HEK293T (cell line): ENCODE data around the gene PHKG2.

Experiments
- CTCF ChIA-PET: fragments of 350-600 bp; formaldehyde crosslinking; extraction: SDS; loops from one replicate; lab custom pipeline; 2021; ENCODE audit warnings: antibody characterized with exemption, inconsistent platforms; lab: Yijun Ruan, JAX
- POLR2A ChIA-PET: fragments of 350-600 bp; formaldehyde crosslinking; extraction: SDS; loops from one replicate; lab custom pipeline; 2020; ENCODE audit warnings: antibody characterized with exemption, inconsistent platforms; lab: Yijun Ruan, JAX
- DNase-seq: peaks from one replicate; pipeline ENCODE4 v3.0.0; 2012; ENCODE audit warnings: mixed read lengths; ENCODE audit errors: extremely low spot score
- ARNT ChIP-seq: fragments of 450-650 bp; IDR thresholded peaks from 2 replicates; pipeline ENCODE4 v1.6.1; 2017; ENCODE audit warnings: mild to moderate bottlenecking
- BHLHE40 ChIP-seq: fragments of 450-650 bp; IDR thresholded peaks from 2 replicates; pipeline ENCODE4 v1.6.1; 2016; ENCODE audit warnings: mild to moderate bottlenecking, moderate library complexity, borderline replicate concordance
- CTBP1 ChIP-seq: fragments of 450-650 bp; IDR thresholded peaks from 2 replicates; pipeline ENCODE4 v1.6.1; 2016; ENCODE audit warnings: borderline replicate concordance
- ELF4 ChIP-seq: fragments of 450-650 bp; IDR thresholded peaks from 2 replicates; pipeline ENCODE4 v1.6.1; 2017; ENCODE audit warnings: antibody characterized with exemption
- FOXA1 ChIP-seq: fragments of 450-650 bp; IDR thresholded peaks from 2 replicates; pipeline ENCODE4 v1.6.1; 2016; ENCODE audit warnings: mild to moderate bottlenecking
- FOXK2 ChIP-seq: fragments of 450-650 bp; IDR thresholded peaks from 2 replicates; pipeline ENCODE4 v1.6.1; 2016; ENCODE audit warnings: mild to moderate bottlenecking
- FOXM1 ChIP-seq: fragments of 450-650 bp; IDR thresholded peaks from 2 replicates; pipeline ENCODE4 v1.6.1; 2017; ENCODE audit warnings: mild to moderate bottlenecking, borderline replicate concordance
- HDGF ChIP-seq: fragments of 450-650 bp; IDR thresholded peaks from 2 replicates; pipeline ENCODE4 v1.6.1; 2017; ENCODE audit warnings: antibody characterized with exemption, borderline replicate concordance
- L3MBTL2 ChIP-seq: fragments of 450-650 bp; conservative IDR thresholded peaks from 2 replicates; pipeline ENCODE4 v1.6.1; 2016; ENCODE audit warnings: mild to moderate bottlenecking
- LEF1 ChIP-seq: fragments of 450-650 bp; IDR thresholded peaks from 2 replicates; pipeline ENCODE4 v1.6.1; 2017; ENCODE audit warnings: mild to moderate bottlenecking, borderline replicate concordance
- NFRKB ChIP-seq: fragments of 450-650 bp; IDR thresholded peaks from 2 replicates; pipeline ENCODE4 v1.6.1; 2016; ENCODE audit warnings: mild to moderate bottlenecking, moderate library complexity
- PKNOX1 ChIP-seq: fragments of 450-650 bp; IDR thresholded peaks from 2 replicates; pipeline ENCODE4 v1.6.1; 2016
- SP1 ChIP-seq: fragments of 450-650 bp; IDR thresholded peaks from 2 replicates; pipeline ENCODE4 v1.6.1; 2017
- SUZ12 ChIP-seq: fragments of 450-650 bp; IDR thresholded peaks from 2 replicates; pipeline ENCODE4 v1.6.1; 2016; ENCODE audit warnings: mild to moderate bottlenecking
- TARDBP ChIP-seq: fragments of 450-650 bp; IDR thresholded peaks from 2 replicates; pipeline ENCODE4 v1.6.1; 2016
- ZNF384 ChIP-seq: fragments of 450-650 bp; IDR thresholded peaks from 2 replicates; pipeline ENCODE4 v1.6.1; 2016

PHKG2 gene

GRCh38 chr16:30741461-30741914 lies 6.7 kb upstream of the PHKG2 start:
- no peak for DNase-seq

GRCh38 chr16:30743716-30744115 lies 4.5 kb upstream of the PHKG2 start:
- CTCF ChIA-PET = interaction anchor here (0.6 kb wide), 1 partner anchor 235 kb away, joined by 4 read pairs; no protein-coding TSS in a partner anchor
- DNase-seq = no peak
- POLR2A ChIA-PET = interaction anchor here (0.9 kb wide), 1 partner anchor 16 kb away, joined by 4 read pairs; no protein-coding TSS in a partner anchor
- TF ChIP-seq FOXK2 (no peak), HDGF (no peak), TARDBP (no peak), LEF1 (no peak), NFRKB (no peak), ELF4 (no peak), BHLHE40 (no peak), ZNF384 (no peak), FOXM1 (no peak), PKNOX1 (no peak), L3MBTL2 (no peak), CTBP1 (no peak)

More at GRCh38 chr16:30741461-30741914, 6.7 kb upstream of the PHKG2 start:
- POLR2A ChIA-PET = no interaction called here
- CTCF ChIA-PET = no interaction called here
- TF ChIP-seq CTBP1 (no peak), TARDBP (no peak), L3MBTL2 (no peak)

- DNase-seq = no peak
- CTCF ChIA-PET = no interaction called here
- POLR2A ChIA-PET = interaction anchor here (0.9 kb wide), 1 partner anchor 16 kb away, joined by 4 read pairs; no protein-coding TSS in a partner anchor
- TF ChIP-seq LEF1 = no peak
- TF ChIP-seq NFRKB = no peak
Observed at GRCh38 chr16:30744183-30744582, 4.0 kb upstream of the PHKG2 start.

- POLR2A ChIA-PET = no interaction called here
- CTCF ChIA-PET = no interaction called here
- no peak for DNase-seq
- no peak for TF ChIP-seq PKNOX1
- no peak for TF ChIP-seq FOXK2
- no peak for TF ChIP-seq ARNT
- TF ChIP-seq HDGF = no peak
- no peak for TF ChIP-seq SP1
- no peak for TF ChIP-seq BHLHE40
- no peak for TF ChIP-seq NFRKB
- no peak for TF ChIP-seq CTBP1
- TF ChIP-seq ELF4 = no peak
- no peak for TF ChIP-seq LEF1
- no peak for TF ChIP-seq SUZ12
Observed at GRCh38 chr16:30745082-30745481, 3.1 kb upstream of the PHKG2 start.

- TF ChIP-seq ELF4 = no peak
- no peak for TF ChIP-seq ARNT
- no peak for TF ChIP-seq NFRKB
- TF ChIP-seq SP1 = no peak
- TF ChIP-seq FOXA1 = no peak
- no peak for TF ChIP-seq SUZ12
- TF ChIP-seq TARDBP = no peak
- no peak for TF ChIP-seq FOXM1
- CTCF ChIA-PET = no interaction called here
- DNase-seq = no peak
- POLR2A ChIA-PET = interaction anchor here (1.0 to 3.0 kb wide), 15 partner anchors 9 to 128 kb away, joined by 3 to 52 read pairs (median 13); partner anchors contain the start of genes CFAP119, FBRS and ZNF629
Observed at GRCh38 chr16:30746638-30747175, 1.5 kb upstream of the PHKG2 start.

- DNase-seq = no peak
- ChIA-PET POLR2A (interaction anchor here (0.6 to 3.0 kb wide), 27 partner anchors 9 to 682 kb away, joined by 3 to 52 read pairs (median 9); partner anchors contain the start of genes ALDOA, CFAP119, FBRS and SRCAP), CTCF (interaction anchor here (0.5 to 1.0 kb wide), 3 partner anchors 11 to 66 kb away, joined by 3 to 4 read pairs (median 3); no protein-coding TSS in a partner anchor)
- TF ChIP-seq FOXM1 (no peak), BHLHE40 (no peak), ARNT (no peak), ZNF384 (no peak), L3MBTL2 (no peak), HDGF (no peak), SUZ12 (no peak)
Observed at GRCh38 chr16:30747331-30747730, 894 bp upstream of the PHKG2 start.

GRCh38 chr16:30748634-30749445 lies 615 bp downstream of the PHKG2 start:
- DNase-seq = peak; percentile 73
- no peak for TF ChIP-seq FOXA1
- TF ChIP-seq SP1 = no peak
- no peak for TF ChIP-seq TARDBP
- TF ChIP-seq CTBP1 = no peak
- no peak for TF ChIP-seq L3MBTL2
- TF ChIP-seq ZNF384 = no peak
- no peak for TF ChIP-seq FOXM1
- no peak for TF ChIP-seq SUZ12
- no peak for TF ChIP-seq NFRKB
- TF ChIP-seq PKNOX1 = no peak
- no peak for TF ChIP-seq HDGF
- POLR2A ChIA-PET = interaction anchor here (0.6 to 3.0 kb wide), 30 partner anchors 8 to 941 kb away, joined by 3 to 52 read pairs (median 8); partner anchors contain the start of genes ALDOA, CFAP119, FBRS and SRCAP

More at GRCh38 chr16:30748634-30749445, 615 bp downstream of the PHKG2 start:
- CTCF ChIA-PET = interaction anchor here (0.6 to 1.0 kb wide), 2 partner anchors 65 to 674 kb away, joined by 3 to 4 read pairs; no protein-coding TSS in a partner anchor
